Measurements from ENCODE around the gene MAML2. TPM values are rescaled to one million over a fixed set of nuclear protein-coding genes. Genes with fewer than 3 reads are reported as not detected.

Gene MAML2
- total and polyA plus RNA-seq, 4 donors = 0.56 to 2.1 (median 1.4) TPM

GRCh38 chr11:96314326-96315020 lies 28.5 kb downstream of the MAML2 start:
- Histone ChIP-seq H3K9me3 (ENCODE audit: control insufficient read depth in 4 of 4, low read length in 3 of 4) (no peaks in the 10 kb centered on the region), H3K9ac (ENCODE audit: low read depth in 1 of 2, low read length in 2 of 2) (no peak overlapping the region), H3K27me3 (ENCODE audit: control insufficient read depth in 4 of 4, insufficient read depth in 4 of 4, low read length in 3 of 4) (no peaks in the 10 kb centered on the region), H3K4me1 (ENCODE audit: control insufficient read depth in 4 of 4, insufficient read depth in 4 of 4, low read length in 3 of 4) (peaks cover 0 to 5% (median 2%) of the 10 kb centered on the region in 4 donors), H3K27ac (ENCODE audit: low read depth in 1 of 2, low read length in 2 of 2) (no peak overlapping the region), H3K36me3 (ENCODE audit: control insufficient read depth in 4 of 4, insufficient read depth in 3 of 4, low read depth in 1 of 4, low read length in 3 of 4) (no peaks in the 10 kb centered on the region), H3K4me3 (ENCODE audit: low read depth in 1 of 3, low read length in 3 of 3) (no peak overlapping the region)
- TF ChIP-seq RXRA (IDR thresholded peaks at IDR 0.05) (no peak), JUND (IDR thresholded peaks at IDR 0.05) (no peak), NR2F2 (IDR thresholded peaks at IDR 0.05) (no peak)
- 55% methylated on average over 4 of the region's 4 CpGs for WGBS
- DNase-seq (ENCODE audit: low spot score) = no peak

- DNase-seq (ENCODE audit: low spot score) = no peak
Observed at GRCh38 chr11:96313163-96313562, 29.8 kb downstream of the MAML2 start.

GRCh38 chr11:96311120-96311568 lies 31.9 kb downstream of the MAML2 start:
- H3K4me3 ChIP-seq (ENCODE audit: low read depth in 1 of 3, low read length in 3 of 3) = no peak overlapping the region
- 63% methylated on average over 2 of the region's 2 CpGs for whole genome bisulfite sequencing
- H3K27me3 ChIP-seq (ENCODE audit: control insufficient read depth in 4 of 4, insufficient read depth in 4 of 4, low read length in 3 of 4) = no peaks in the 10 kb centered on the region
- no peak overlapping the region for H3K9ac ChIP-seq (ENCODE audit: low read depth in 1 of 2, low read length in 2 of 2)
- DNase-seq (ENCODE audit: low spot score) = no peak
- H3K27ac ChIP-seq (ENCODE audit: low read depth in 1 of 2, low read length in 2 of 2) = no peak overlapping the region
- H3K9me3 ChIP-seq (ENCODE audit: control insufficient read depth in 4 of 4, low read length in 3 of 4) = no peaks in the 10 kb centered on the region
- peaks cover 0 to 4% (median 3%) of the 10 kb centered on the region in 4 donors for H3K4me1 ChIP-seq (ENCODE audit: control insufficient read depth in 4 of 4, insufficient read depth in 4 of 4, low read length in 3 of 4)
- H3K36me3 ChIP-seq (ENCODE audit: control insufficient read depth in 4 of 4, insufficient read depth in 3 of 4, low read depth in 1 of 4, low read length in 3 of 4) = no peaks in the 10 kb centered on the region
- TF ChIP-seq RAD21 (IDR thresholded peaks at IDR 0.05) = no peak
- TF ChIP-seq JUND (IDR thresholded peaks at IDR 0.05) = no peak
- TF ChIP-seq EGR1 (IDR thresholded peaks at IDR 0.05; ENCODE audit: low read depth in 2 of 2) = no peak
- no peak for TF ChIP-seq NR2F2 (IDR thresholded peaks at IDR 0.05)
- TF ChIP-seq YY1 (IDR thresholded peaks at IDR 0.05) = no peak
- no peak for TF ChIP-seq MAX (IDR thresholded peaks at IDR 0.05)
- no peak for TF ChIP-seq SP1 (IDR thresholded peaks at IDR 0.05)
- TF ChIP-seq HNF4G (IDR thresholded peaks at IDR 0.05) = no peak

More at GRCh38 chr11:96313163-96313562, 29.8 kb downstream of the MAML2 start:
- Histone ChIP-seq H3K9ac (ENCODE audit: low read depth in 1 of 2, low read length in 2 of 2) (no peak overlapping the region), H3K36me3 (ENCODE audit: control insufficient read depth in 4 of 4, insufficient read depth in 3 of 4, low read depth in 1 of 4, low read length in 3 of 4) (no peaks in the 10 kb centered on the region), H3K27ac (ENCODE audit: low read depth in 1 of 2, low read length in 2 of 2) (no peak overlapping the region), H3K4me1 (ENCODE audit: control insufficient read depth in 4 of 4, insufficient read depth in 4 of 4, low read length in 3 of 4) (peaks cover 0 to 5% (median 2%) of the 10 kb centered on the region in 4 donors), H3K9me3 (ENCODE audit: control insufficient read depth in 4 of 4, low read length in 3 of 4) (no peaks in the 10 kb centered on the region), H3K27me3 (ENCODE audit: control insufficient read depth in 4 of 4, insufficient read depth in 4 of 4, low read length in 3 of 4) (no peaks in the 10 kb centered on the region), H3K4me3 (ENCODE audit: low read depth in 1 of 3, low read length in 3 of 3) (no peak overlapping the region)
- 86% methylated on average over 6 of the region's 6 CpGs for WGBS
- TF ChIP-seq SP1 (IDR thresholded peaks at IDR 0.05) = no peak
- TF ChIP-seq, protein P1, sequence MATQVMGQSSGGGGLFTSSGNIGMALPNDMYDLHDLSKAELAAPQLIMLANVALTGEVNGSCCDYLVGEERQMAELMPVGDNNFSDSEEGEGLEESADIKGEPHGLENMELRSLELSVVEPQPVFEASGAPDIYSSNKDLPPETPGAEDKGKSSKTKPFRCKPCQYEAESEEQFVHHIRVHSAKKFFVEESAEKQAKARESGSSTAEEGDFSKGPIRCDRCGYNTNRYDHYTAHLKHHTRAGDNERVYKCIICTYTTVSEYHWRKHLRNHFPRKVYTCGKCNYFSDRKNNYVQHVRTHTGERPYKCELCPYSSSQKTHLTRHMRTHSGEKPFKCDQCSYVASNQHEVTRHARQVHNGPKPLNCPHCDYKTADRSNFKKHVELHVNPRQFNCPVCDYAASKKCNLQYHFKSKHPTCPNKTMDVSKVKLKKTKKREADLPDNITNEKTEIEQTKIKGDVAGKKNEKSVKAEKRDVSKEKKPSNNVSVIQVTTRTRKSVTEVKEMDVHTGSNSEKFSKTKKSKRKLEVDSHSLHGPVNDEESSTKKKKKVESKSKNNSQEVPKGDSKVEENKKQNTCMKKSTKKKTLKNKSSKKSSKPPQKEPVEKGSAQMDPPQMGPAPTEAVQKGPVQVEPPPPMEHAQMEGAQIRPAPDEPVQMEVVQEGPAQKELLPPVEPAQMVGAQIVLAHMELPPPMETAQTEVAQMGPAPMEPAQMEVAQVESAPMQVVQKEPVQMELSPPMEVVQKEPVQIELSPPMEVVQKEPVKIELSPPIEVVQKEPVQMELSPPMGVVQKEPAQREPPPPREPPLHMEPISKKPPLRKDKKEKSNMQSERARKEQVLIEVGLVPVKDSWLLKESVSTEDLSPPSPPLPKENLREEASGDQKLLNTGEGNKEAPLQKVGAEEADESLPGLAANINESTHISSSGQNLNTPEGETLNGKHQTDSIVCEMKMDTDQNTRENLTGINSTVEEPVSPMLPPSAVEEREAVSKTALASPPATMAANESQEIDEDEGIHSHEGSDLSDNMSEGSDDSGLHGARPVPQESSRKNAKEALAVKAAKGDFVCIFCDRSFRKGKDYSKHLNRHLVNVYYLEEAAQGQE (IDR thresholded peaks at IDR 0.05) = no peak
- no peak for TF ChIP-seq NR2F2 (IDR thresholded peaks at IDR 0.05)
- TF ChIP-seq FOXA1 (IDR thresholded peaks at IDR 0.05) = no peak
- TF ChIP-seq RXRA (IDR thresholded peaks at IDR 0.05) = no peak

All from liver (tissue), 9 donors.